ENCODE results near the gene NXPH3. TPM values are rescaled to one million over a fixed set of nuclear protein-coding genes. Genes with fewer than 3 reads are reported as not detected.

Gene NXPH3
- total RNA-seq, 2 donors from 2014 or later = 4.7 to 15.5 TPM

DNA sequence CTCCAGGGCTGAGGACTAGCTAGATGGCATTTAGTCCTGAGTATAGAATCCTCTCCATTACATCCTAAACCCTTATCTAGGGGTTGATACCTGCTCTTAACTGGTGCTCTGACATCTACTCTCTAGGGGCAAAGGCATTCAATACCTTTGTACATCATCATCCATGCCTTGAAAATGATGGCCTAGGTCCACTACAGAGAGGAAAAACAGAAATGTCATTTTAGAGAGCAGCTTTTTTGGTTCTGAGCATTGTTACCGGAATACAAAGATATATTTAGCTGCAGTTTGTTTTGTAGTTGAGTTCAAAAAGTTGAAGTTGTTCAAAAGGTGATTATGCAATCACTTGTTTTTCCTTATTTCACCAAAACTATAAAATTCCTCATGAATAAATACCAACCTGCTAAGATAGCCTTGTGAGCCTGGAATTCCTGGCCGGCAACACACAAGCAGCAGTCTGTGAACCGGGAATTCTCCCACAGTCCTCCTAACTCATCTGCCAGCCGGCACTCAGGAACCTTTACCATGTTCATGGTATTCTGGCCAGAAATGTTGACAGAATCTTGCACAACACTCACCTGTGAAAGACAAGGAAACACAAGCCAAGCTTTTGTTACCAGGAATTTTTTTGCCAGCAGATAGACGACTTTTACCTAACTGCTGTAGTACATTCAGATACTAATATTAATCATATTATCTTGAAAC, 35.4 kb downstream of the NXPH3 start:
- Histone ChIP-seq H3K4me3 (no peak overlapping the region), H3K27me3 (replicated peaks; ENCODE audit: insufficient read depth) (no peaks in the 10 kb centered on the region), H3K9me3 (no peaks in the 10 kb centered on the region), H3K36me3 (no peaks in the 10 kb centered on the region), H3K27ac (peak overlapping the region in 1 of 2 donors; percentile 17), H3K4me1 (replicated peaks) (no peaks in the 10 kb centered on the region)
- peak; percentile 41 for DNase-seq (ENCODE audit: low spot score)
- 24% methylated on average over 5 of the region's 5 CpGs for WGBS
- TF ChIP-seq POLR2AphosphoS5 (IDR thresholded peaks at IDR 0.05) (peak; percentile 34), POLR2A (IDR thresholded peaks at IDR 0.05) (no peak)
- TF ChIP-seq, protein P1, sequence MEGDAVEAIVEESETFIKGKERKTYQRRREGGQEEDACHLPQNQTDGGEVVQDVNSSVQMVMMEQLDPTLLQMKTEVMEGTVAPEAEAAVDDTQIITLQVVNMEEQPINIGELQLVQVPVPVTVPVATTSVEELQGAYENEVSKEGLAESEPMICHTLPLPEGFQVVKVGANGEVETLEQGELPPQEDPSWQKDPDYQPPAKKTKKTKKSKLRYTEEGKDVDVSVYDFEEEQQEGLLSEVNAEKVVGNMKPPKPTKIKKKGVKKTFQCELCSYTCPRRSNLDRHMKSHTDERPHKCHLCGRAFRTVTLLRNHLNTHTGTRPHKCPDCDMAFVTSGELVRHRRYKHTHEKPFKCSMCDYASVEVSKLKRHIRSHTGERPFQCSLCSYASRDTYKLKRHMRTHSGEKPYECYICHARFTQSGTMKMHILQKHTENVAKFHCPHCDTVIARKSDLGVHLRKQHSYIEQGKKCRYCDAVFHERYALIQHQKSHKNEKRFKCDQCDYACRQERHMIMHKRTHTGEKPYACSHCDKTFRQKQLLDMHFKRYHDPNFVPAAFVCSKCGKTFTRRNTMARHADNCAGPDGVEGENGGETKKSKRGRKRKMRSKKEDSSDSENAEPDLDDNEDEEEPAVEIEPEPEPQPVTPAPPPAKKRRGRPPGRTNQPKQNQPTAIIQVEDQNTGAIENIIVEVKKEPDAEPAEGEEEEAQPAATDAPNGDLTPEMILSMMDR (IDR thresholded peaks at IDR 0.05) = no peak
- intact Hi-C loops (cut with DNase I) = no loop called here

DNA sequence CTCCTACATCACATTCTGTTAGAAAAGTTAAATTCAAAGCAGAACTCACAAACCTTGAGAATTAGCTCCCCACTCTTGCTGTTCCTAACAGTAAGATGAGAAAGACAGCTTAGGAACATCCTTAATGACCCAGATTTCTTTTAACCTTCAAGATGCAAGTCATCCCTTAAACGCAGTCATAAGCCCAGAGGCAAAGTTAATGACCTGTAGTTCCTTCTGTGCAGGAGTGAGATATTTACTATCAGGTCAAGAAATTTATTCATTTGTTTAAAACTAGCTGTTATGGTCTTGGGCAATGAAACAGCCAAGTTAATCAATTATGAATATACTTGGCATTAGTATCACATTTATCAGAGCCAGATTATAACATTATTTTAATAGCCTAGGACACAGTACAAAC, 37.1 kb downstream of the NXPH3 start:
- TF ChIP-seq POLR2AphosphoS5 (IDR thresholded peaks at IDR 0.05) (no peak), POLR2A (IDR thresholded peaks at IDR 0.05) (no peak)
- TF ChIP-seq, protein P1 (IDR thresholded peaks at IDR 0.05) = no peak
- 39% methylated on average over 1 of the region's 1 CpG for WGBS
- no peaks in the 10 kb centered on the region for H3K27me3 ChIP-seq (replicated peaks; ENCODE audit: insufficient read depth)
- peaks cover 7% of the 10 kb centered on the region for H3K4me1 ChIP-seq (replicated peaks)
- H3K27ac ChIP-seq = no peak overlapping the region
- DNase-seq (ENCODE audit: low spot score) = no peak
- intact Hi-C loops (cut with DNase I) = no loop called here
- H3K4me3 ChIP-seq = no peak overlapping the region
- no peaks in the 10 kb centered on the region for H3K9me3 ChIP-seq
- H3K36me3 ChIP-seq = no peaks in the 10 kb centered on the region

DNA sequence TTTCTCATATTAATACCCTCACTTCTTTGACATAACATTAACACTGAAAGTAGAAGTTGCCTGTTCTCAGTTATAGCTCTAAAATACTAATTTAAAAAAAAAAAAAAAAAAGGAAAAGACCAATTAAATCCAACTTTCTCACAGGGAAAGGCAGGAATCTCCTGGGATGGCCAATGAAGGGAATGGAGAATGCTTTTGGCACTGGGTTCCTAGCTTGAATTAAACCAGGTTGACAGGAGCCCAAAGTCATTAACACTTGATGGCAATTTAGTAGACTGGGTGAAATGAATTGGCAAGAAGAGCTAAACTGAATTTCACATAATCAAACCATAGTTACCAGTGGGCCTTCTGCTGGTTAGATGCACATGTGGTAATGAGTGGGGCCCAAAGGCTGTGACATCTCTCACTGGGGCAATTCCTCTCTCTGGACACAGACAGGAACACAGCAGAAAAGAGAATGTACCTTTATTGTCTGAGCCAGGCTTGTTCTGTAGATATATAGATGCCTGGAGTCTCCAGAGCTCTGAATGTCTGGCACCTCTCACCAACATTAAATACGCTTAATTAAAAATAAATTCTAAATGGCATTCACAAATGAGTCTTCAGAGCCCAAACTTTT, 37.6 kb downstream of the NXPH3 start:
- H3K27me3 ChIP-seq (replicated peaks; ENCODE audit: insufficient read depth) = no peaks in the 10 kb centered on the region
- H3K4me3 ChIP-seq = no peak overlapping the region
- peaks cover 7% of the 10 kb centered on the region for H3K4me1 ChIP-seq (replicated peaks)
- 90% methylated on average over 1 of the region's 1 CpG for WGBS
- TF ChIP-seq, protein P1 (IDR thresholded peaks at IDR 0.05) = no peak
- TF ChIP-seq POLR2AphosphoS5 (IDR thresholded peaks at IDR 0.05) (no peak), POLR2A (IDR thresholded peaks at IDR 0.05) (no peak)
- H3K9me3 ChIP-seq = no peaks in the 10 kb centered on the region
- H3K36me3 ChIP-seq = peaks cover 0 to 1% of the 10 kb centered on the region in 2 donors
- no peak for DNase-seq (ENCODE audit: low spot score)
- intact Hi-C loops (cut with DNase I) = no loop called here
- no peak overlapping the region for H3K27ac ChIP-seq

DNA sequence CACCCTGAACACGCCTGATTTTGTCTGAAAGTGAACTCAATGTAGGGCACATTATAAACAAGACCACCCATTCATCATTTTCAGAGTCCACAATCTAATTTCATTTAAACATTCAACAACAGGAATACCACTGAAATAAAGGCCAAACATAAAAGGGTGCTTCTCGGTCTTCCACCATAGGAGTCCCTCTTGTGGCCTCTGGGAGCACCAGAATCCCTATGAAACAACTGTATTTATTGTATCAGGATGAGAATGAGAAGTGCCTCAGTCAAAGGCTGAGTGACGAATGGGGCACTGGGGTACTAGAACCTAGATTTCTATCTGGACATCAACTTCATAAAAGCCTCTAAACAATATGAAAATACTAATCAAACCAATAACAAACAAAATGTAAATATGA, 40.4 kb downstream of the NXPH3 start:
- Histone ChIP-seq H3K9me3 (no peaks in the 10 kb centered on the region), H3K27ac (peak overlapping the region; percentile 0 to 23), H3K4me3 (no peak overlapping the region), H3K36me3 (peaks cover 3 to 13% of the 10 kb centered on the region in 2 donors), H3K4me1 (replicated peaks) (peaks cover 7% of the 10 kb centered on the region), H3K27me3 (replicated peaks; ENCODE audit: insufficient read depth) (no peaks in the 10 kb centered on the region)
- 49% methylated on average over 3 of the region's 3 CpGs for WGBS
- intact Hi-C loops (cut with DNase I) = loop anchor here (5.0 kb wide), 1 partner anchor 39 kb away; the partner anchor contains the start of gene NXPH3
- TF ChIP-seq, protein P1 (IDR thresholded peaks at IDR 0.05) = no peak
- TF ChIP-seq POLR2A (IDR thresholded peaks at IDR 0.05) (no peak), POLR2AphosphoS5 (IDR thresholded peaks at IDR 0.05) (no peak)
- DNase-seq (ENCODE audit: low spot score) = no peak

All from prostate gland (tissue), 2 donors.